A549 (cell line): ENCODE data around the gene STARD9.

ENCODE experiments used
- EHMT2 ChIP-seq: fragments of 200-600 bp; sonication (generic); IDR thresholded peaks from 2 replicates; pipeline ENCODE4 v1.6.1; 2016; ENCODE audit warnings: antibody characterized with exemption, low read depth, mild to moderate bottlenecking, moderate library complexity
- MAFK ChIP-seq: fragments of 450-650 bp; IDR thresholded peaks from 2 replicates; pipeline ENCODE4 v1.6.1; 2014; ENCODE audit not compliant: partially characterized antibody
- POLR2A ChIP-seq: IDR thresholded peaks from 2 replicates; pipeline ENCODE4 v1.6.1; 2012; ENCODE audit warnings: mild to moderate bottlenecking, low read length
- RNF2 ChIP-seq: fragments of 200-600 bp; sonication (generic); IDR thresholded peaks from 2 replicates; pipeline ENCODE4 v1.6.1; 2016; ENCODE audit warnings: low read depth, mild to moderate bottlenecking, antibody characterized with exemption, moderate library complexity, borderline replicate concordance
- TF ChIP-seq, protein P1 (sequence below): fragments of >200 bp; sonication (Bioruptor Twin); formaldehyde crosslinking; IDR thresholded peaks from 3 replicates; pipeline ENCODE4 v1.5.1; 2016

- TF ChIP-seq EHMT2 (no peak), POLR2A (no peak), RNF2 (no peak), MAFK (no peak)
- TF ChIP-seq, protein P1, sequence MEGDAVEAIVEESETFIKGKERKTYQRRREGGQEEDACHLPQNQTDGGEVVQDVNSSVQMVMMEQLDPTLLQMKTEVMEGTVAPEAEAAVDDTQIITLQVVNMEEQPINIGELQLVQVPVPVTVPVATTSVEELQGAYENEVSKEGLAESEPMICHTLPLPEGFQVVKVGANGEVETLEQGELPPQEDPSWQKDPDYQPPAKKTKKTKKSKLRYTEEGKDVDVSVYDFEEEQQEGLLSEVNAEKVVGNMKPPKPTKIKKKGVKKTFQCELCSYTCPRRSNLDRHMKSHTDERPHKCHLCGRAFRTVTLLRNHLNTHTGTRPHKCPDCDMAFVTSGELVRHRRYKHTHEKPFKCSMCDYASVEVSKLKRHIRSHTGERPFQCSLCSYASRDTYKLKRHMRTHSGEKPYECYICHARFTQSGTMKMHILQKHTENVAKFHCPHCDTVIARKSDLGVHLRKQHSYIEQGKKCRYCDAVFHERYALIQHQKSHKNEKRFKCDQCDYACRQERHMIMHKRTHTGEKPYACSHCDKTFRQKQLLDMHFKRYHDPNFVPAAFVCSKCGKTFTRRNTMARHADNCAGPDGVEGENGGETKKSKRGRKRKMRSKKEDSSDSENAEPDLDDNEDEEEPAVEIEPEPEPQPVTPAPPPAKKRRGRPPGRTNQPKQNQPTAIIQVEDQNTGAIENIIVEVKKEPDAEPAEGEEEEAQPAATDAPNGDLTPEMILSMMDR = no peak
Measured at GRCh38 chr15:42705336-42705735, 129.9 kb downstream of the STARD9 start.
